ENCODE measurements around the gene ARL6IP5. TPM values are rescaled to one million over a fixed set of nuclear protein-coding genes. Genes with fewer than 3 reads are reported as not detected.

Gene ARL6IP5
- total and polyA plus RNA-seq, 2 of the 13 experiments (the other 11 are each of a cell fraction or from before 2014, with no cell fraction given), result 23.7 to 29.6 TPM

GRCh38 chr3:69051756-69052471, 32.8 kb upstream of the ARL6IP5 start, which contains the start of gene TMF1 (continued):
- TF ChIP-seq ZNF232 (CRISPR knock-in tag; IDR thresholded peaks at IDR 0.05; ENCODE audit: borderline replicate concordance) (no peak), SMYD3 (CRISPR knock-in tag; IDR thresholded peaks at IDR 0.05) (peak; percentile 58; the same call in 1 of the 2 replicates), ZFP36L2 (CRISPR knock-in tag; IDR thresholded peaks at IDR 0.05) (no peak), ZNF740 (CRISPR knock-in tag; IDR thresholded peaks at IDR 0.05) (no peak), EP300 (IDR thresholded peaks at IDR 0.05; ENCODE audit: low read depth in 2 of 2, low read length in 2 of 2) (0 out of 4 replicates have a peak, but pooled peaks of 1 of the 2 experiments have one; percentile 21), EP300 (CRISPR knock-in tag; IDR thresholded peaks at IDR 0.05; ENCODE audit: borderline replicate concordance) (no peak), SMARCC2 (IDR thresholded peaks at IDR 0.05) (no peak), MIXL1 (CRISPR knock-in tag; IDR thresholded peaks at IDR 0.05) (no peak), PAXIP1 (CRISPR knock-in tag; conservative IDR thresholded peaks at IDR 0.05) (peak; percentile 46; the same call in 1 of the 2 replicates), POLR2G (IDR thresholded peaks at IDR 0.05; ENCODE audit: low read depth, low read length) (peak; percentile 83), CREBL2 (CRISPR knock-in tag; IDR thresholded peaks at IDR 0.05; ENCODE audit: borderline replicate concordance) (no peak), HMGXB3 (CRISPR knock-in tag; IDR thresholded peaks at IDR 0.05; ENCODE audit: borderline replicate concordance) (peak; percentile 40; the same call in 1 of the 2 replicates), NR2F1 (CRISPR knock-in tag; IDR thresholded peaks at IDR 0.05) (no peak)

Measured in HepG2 (cell line).